Naive thymus-derived CD8-positive, alpha-beta T cell (primary cell): ENCODE data around the gene PHC3. TPM values are rescaled to one million over a fixed set of nuclear protein-coding genes. Genes with fewer than 3 reads are reported as not detected.

Source experiments
- ATAC-seq, 2 donors: fragments of 150-1000 bp; cut with Tn5 transposase in 1 of 2; sonication (Bioruptor Pico), chemical (Tn5 transposase) in 1 of 2; 1 replicate in 1 of 2; 2 replicates in 1 of 2; pipeline ENCODE4 v1.10.0; 2021; ENCODE audit warnings: mild to moderate bottlenecking in 2 of 2, moderate library complexity in 2 of 2
- POLR2A ChIA-PET: fragments of 350-600 bp; sonication (Branson Sonifier 250); formaldehyde crosslinking; loops from one replicate; lab custom pipeline; 2021; ENCODE audit warnings: antibody characterized with exemption; lab: Charles Lee
- DNase-seq, 10 donors: peaks; one replicate each; pipeline versions ENCODE4 v3.0.0 to v3.0.0-alpha.2; 2020 to 2022
- H3K27ac Mint-ChIP-seq, 10 donors: one replicate each; pipeline ENCODE4 v1.8.0; 2020 to 2022; ENCODE audit warnings: mild to moderate bottlenecking in 10 of 10, mixed read lengths in 10 of 10, moderate library complexity in 4 of 10, inconsistent platforms in 1 of 10
- H3K27me3 Mint-ChIP-seq, 5 donors: one replicate each; pipeline ENCODE4 v1.8.0; 2021 to 2022; ENCODE audit warnings: mixed read lengths in 5 of 5
- H3K36me3 Mint-ChIP-seq, 3 donors: one replicate each; pipeline ENCODE4 v1.8.0; 2020 to 2022; ENCODE audit warnings: mixed read lengths in 3 of 3, mild to moderate bottlenecking in 2 of 3, inconsistent platforms in 1 of 3
- H3K4me1 Mint-ChIP-seq, 4 donors: one replicate each; pipeline ENCODE4 v1.8.0; 2021 to 2022; ENCODE audit warnings: mixed read lengths in 4 of 4
- H3K4me3 Mint-ChIP-seq, 10 donors: one replicate each; pipeline ENCODE4 v1.8.0; 2020 to 2022; ENCODE audit warnings: mild to moderate bottlenecking in 10 of 10, mixed read lengths in 10 of 10, moderate library complexity in 6 of 10, inconsistent platforms in 1 of 10
- H3K9me3 Mint-ChIP-seq, 9 donors: one replicate each; pipeline ENCODE4 v1.8.0; 2020 to 2022; ENCODE audit warnings: mixed read lengths in 9 of 9, mild to moderate bottlenecking in 3 of 9, inconsistent platforms in 1 of 9, moderate library complexity in 1 of 9
- polyA plus RNA-seq, 3 donors: library from polyadenylated mRNA; unstranded; fragments of 300-500 nt; fragmentation: Illumina TruSeq; gene quantifications; one replicate each; pipeline ENCODE4 v1.2.3, GENCODE V29; 2021
- total RNA-seq, 8 experiments: library from RNA in 2 of 8; stranded (reverse) in 2 of 8; gene quantifications; one replicate each; pipeline ENCODE4 v1.2.3 and lab custom pipeline; 2021 to 2026

Gene PHC3
- total and polyA plus RNA-seq, 5 experiments from 2014 or later: 34.5 to 187 (median 54.8) TPM

DNA sequence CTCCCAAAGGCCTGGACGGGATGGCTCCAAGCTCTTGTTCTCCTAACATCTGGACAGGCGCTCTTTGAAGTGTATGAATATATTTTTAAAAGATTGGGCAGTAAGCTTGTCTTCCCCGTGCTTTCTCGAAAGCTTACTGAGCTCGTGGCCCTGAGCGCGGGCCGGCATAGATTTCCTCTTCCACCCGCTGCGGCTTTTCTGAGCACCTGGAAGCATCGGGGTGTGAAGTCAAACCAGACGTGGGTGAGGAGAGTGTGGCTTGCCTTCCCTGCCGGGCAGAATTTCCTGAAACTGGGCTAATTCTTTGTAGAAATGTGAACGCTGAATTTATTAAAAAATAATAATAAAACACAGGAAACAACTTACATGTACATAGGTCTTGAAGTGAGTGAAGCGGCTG, 117.8 kb downstream of the PHC3 start:
- no peaks in the 10 kb centered on the region for H3K4me1 Mint-ChIP-seq
- POLR2A ChIA-PET: no interaction called here
- no peak for ATAC-seq
- H3K9me3 Mint-ChIP-seq: no peaks in the 10 kb centered on the region
- H3K4me3 Mint-ChIP-seq: no peak overlapping the region
- H3K27me3 Mint-ChIP-seq: no peaks in the 10 kb centered on the region
- DNase-seq: no peak
- peaks cover 0 to 13% (median 11%) of the 10 kb centered on the region in 3 donors for H3K36me3 Mint-ChIP-seq
- H3K27ac Mint-ChIP-seq: no peak overlapping the region

DNA sequence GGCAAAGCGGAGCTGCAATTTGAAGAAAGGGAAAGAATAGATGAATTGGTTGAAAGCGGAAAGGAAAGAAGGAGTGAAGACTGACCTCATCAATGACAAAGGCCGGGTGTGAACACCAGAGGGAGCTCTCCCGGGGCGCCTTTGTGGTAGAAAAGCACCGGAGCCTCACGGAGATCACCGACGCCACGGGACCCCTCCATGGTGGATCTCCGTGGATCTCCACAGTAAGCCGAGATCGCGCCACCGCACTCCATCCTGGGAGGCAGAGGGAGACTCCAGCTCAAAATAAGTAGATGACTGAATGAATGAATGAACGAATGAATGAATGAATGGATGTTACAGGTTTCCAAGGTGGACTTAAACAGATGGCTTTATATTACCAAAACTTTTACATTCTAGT, 118.8 kb downstream of the PHC3 start:
- Mint-ChIP-seq H3K27me3 (no peaks in the 10 kb centered on the region), H3K4me3 (no peak overlapping the region), H3K36me3 (peaks cover 0 to 11% (median 8%) of the 10 kb centered on the region in 3 donors), H3K4me1 (peaks cover 3 to 8% (median 7%) of the 10 kb centered on the region in 4 donors), H3K9me3 (no peaks in the 10 kb centered on the region), H3K27ac (no peak overlapping the region)
- no peak for DNase-seq
- POLR2A ChIA-PET: no interaction called here
- ATAC-seq: no peak

DNA sequence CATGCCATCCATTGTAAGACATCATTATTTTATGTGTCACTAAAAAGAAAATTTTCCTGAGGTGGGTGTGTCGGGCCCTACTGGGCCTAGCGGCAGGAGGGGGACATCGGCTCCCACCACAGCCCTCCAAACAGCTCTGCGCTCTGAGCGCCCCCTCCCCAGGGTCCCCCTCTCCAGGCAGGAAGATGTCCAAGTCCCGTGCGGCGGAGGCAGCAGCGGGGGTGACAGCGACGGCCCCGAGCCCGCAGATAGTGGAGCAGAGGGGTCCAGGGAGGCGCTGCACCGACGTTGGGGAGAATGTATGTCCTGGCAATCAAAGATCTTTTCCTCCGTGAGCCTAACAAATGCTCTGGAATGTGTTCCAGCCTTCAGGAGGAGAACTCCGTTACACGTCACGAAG, 119.5 kb downstream of the PHC3 start:
- no peak overlapping the region for H3K4me3 Mint-ChIP-seq
- POLR2A ChIA-PET: no interaction called here
- peaks cover 0 to 11% (median 8%) of the 10 kb centered on the region in 3 donors for H3K36me3 Mint-ChIP-seq
- DNase-seq: no peak
- H3K27me3 Mint-ChIP-seq: no peaks in the 10 kb centered on the region
- peaks cover 6 to 15% (median 13%) of the 10 kb centered on the region in 4 donors for H3K4me1 Mint-ChIP-seq
- no peak for ATAC-seq
- peak overlapping the region in 1 of 10 donors; percentile 34 for H3K27ac Mint-ChIP-seq
- H3K9me3 Mint-ChIP-seq: no peaks in the 10 kb centered on the region

DNA sequence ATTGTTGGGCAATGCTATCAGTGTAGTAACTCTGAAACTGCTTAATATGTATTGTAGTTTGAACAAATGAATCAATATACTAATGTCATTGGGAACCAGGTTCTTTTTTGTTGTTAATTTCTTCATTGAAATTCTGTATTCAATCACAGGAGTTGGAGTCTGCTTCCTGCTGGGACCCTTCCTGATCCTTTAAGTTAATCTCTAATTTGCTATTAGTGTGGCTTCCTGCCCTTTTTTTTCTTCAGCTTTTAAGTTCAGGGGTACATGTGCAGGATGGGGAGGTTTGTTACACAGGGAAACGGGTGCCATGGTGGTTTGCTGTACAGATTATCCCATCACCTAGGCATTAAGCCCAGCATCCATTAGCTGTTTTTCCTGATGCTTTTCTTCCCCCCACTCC, 122.1 kb downstream of the PHC3 start:
- no peaks in the 10 kb centered on the region for H3K9me3 Mint-ChIP-seq
- POLR2A ChIA-PET: no interaction called here
- no peak for ATAC-seq
- no peak for DNase-seq
- H3K36me3 Mint-ChIP-seq: peaks cover 0 to 11% (median 6%) of the 10 kb centered on the region in 3 donors
- peaks cover 6 to 21% (median 15%) of the 10 kb centered on the region in 4 donors for H3K4me1 Mint-ChIP-seq
- no peak overlapping the region for H3K4me3 Mint-ChIP-seq
- no peak overlapping the region for H3K27ac Mint-ChIP-seq
- H3K27me3 Mint-ChIP-seq: no peaks in the 10 kb centered on the region

DNA sequence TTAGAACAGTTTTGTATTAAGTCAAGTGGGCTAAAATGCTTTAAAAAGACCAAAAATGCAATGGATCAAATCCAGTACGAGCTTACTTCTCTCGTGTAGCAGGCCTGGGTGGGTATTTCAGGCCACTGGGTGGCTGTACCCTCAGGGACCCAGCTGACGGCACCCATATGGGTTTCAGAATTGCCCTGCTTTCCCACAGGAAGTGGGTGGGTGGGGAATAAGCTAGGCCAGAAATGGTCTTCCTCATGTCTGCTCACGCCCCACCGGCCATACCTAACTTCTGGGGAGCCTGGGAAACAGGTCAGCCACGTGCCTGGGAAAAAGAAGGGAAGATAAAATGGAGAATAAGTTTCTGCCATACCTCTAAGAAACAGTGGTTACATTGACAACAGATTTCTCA, 123.4 kb downstream of the PHC3 start:
- Mint-ChIP-seq H3K9me3 (no peaks in the 10 kb centered on the region), H3K36me3 (peaks cover 0 to 7% (median 2%) of the 10 kb centered on the region in 3 donors), H3K4me3 (no peak overlapping the region), H3K27ac (no peak overlapping the region), H3K4me1 (peaks cover 6 to 21% (median 15%) of the 10 kb centered on the region in 4 donors), H3K27me3 (no peaks in the 10 kb centered on the region)
- DNase-seq: no peak
- POLR2A ChIA-PET: interaction anchor here (1.3 kb wide), 1 partner anchor 291 kb away, joined by 3 read pairs; no protein-coding TSS in a partner anchor
- ATAC-seq: no peak

DNA sequence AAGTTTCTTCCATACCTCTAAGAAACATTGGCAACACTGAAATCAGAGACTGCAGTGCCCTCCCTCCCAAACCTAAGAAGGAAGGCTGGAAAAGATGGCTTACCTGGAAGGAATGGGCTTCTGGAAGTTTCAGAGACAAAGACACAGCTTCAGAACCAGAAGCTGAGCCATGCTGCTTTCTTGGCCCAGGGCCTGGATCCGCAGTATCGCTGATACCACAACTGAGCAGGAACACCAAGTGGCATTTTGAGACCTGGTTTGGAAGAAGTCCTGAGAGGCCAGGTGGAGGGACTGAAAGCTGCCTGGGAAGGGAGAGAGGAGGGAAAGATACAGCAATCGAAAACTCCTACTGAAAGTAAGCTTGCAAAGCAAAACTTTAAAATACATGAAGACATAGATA, 124.0 kb downstream of the PHC3 start:
- Mint-ChIP-seq H3K4me3 (no peak overlapping the region), H3K9me3 (no peaks in the 10 kb centered on the region), H3K4me1 (peaks cover 7 to 21% (median 15%) of the 10 kb centered on the region in 4 donors), H3K36me3 (peaks cover 0 to 3% (median 2%) of the 10 kb centered on the region in 3 donors), H3K27me3 (no peaks in the 10 kb centered on the region), H3K27ac (peak overlapping the region in 2 of 10 donors; percentile 38 to 60)
- no peak for ATAC-seq
- POLR2A ChIA-PET: interaction anchor here (1.3 kb wide), 1 partner anchor 290 kb away, joined by 3 read pairs; no protein-coding TSS in a partner anchor
- DNase-seq: no peak

DNA sequence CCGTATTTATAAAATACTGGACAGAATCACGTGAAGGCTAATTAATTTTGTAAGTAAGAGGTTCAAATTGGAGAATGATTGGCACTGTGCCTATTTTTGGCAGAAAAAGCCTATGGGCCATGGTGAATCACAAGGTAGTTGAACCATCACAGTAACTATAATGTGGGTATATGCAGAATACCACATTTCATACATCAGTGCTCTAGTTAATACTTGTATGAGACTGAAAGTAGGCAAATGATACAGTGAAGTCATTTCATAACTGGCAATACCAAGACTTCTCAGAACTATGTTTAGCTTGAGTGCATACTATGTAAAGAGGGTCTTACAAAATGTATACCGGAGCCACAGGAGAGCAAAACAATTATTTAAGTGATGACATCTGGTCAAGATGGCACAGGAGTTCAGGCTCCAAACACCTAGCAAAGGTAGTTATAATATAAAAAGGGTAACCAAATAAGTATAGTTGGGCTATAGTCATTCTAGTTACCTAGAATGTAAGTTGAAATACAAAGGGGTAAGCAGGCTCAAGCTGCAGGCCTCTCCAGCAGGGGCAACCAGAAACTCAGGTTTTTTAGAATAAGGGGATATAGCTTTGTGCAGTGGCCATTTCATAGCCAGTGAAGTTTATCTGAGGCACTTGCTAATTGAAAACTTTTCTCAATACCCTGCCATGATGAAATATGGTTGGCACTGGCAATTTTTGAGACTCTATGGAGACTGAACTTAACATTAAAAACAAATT, 124.7 kb downstream of the PHC3 start:
- H3K9me3 Mint-ChIP-seq: no peaks in the 10 kb centered on the region
- POLR2A ChIA-PET: interaction anchor here (0.5 to 1.3 kb wide), 2 partner anchors 112 to 290 kb away, joined by 3 to 6 read pairs; no protein-coding TSS in a partner anchor
- peaks cover 7 to 21% (median 15%) of the 10 kb centered on the region in 4 donors for H3K4me1 Mint-ChIP-seq
- peak overlapping the region in 2 of 10 donors; percentile 30 to 63 for H3K27ac Mint-ChIP-seq
- H3K27me3 Mint-ChIP-seq: no peaks in the 10 kb centered on the region
- H3K4me3 Mint-ChIP-seq: no peak overlapping the region
- ATAC-seq (no peak), DNase-seq (no peak)
- H3K36me3 Mint-ChIP-seq: peaks cover 0 to 2% (median 0%) of the 10 kb centered on the region in 3 donors

DNA sequence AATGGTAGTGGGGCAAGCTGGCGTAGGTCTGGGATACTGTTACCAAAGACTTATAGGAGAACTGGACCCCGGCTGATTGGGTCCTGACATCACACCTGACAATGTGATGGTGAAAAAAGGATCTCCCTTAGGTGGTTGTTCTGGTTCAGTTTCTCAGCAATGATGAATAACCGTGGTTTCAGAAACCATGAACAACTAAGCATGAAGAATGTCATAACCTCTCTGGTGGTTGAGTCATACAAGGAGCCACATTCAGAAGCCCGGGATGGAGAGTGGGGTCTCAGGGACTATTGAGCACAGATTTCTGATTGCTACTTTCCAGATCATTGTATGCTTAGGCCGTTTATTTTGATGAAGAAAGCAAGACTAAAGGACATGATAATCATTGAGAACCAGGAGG, 126.3 kb downstream of the PHC3 start:
- H3K27me3 Mint-ChIP-seq: no peaks in the 10 kb centered on the region
- H3K4me1 Mint-ChIP-seq: peaks cover 7 to 21% (median 17%) of the 10 kb centered on the region in 4 donors
- H3K4me3 Mint-ChIP-seq: no peak overlapping the region
- H3K9me3 Mint-ChIP-seq: no peaks in the 10 kb centered on the region
- DNase-seq: no peak
- peak overlapping the region in 1 of 10 donors; percentile 47 for H3K27ac Mint-ChIP-seq
- H3K36me3 Mint-ChIP-seq: peaks cover 0 to 2% (median 0%) of the 10 kb centered on the region in 3 donors
- POLR2A ChIA-PET: no interaction called here
- no peak for ATAC-seq

DNA sequence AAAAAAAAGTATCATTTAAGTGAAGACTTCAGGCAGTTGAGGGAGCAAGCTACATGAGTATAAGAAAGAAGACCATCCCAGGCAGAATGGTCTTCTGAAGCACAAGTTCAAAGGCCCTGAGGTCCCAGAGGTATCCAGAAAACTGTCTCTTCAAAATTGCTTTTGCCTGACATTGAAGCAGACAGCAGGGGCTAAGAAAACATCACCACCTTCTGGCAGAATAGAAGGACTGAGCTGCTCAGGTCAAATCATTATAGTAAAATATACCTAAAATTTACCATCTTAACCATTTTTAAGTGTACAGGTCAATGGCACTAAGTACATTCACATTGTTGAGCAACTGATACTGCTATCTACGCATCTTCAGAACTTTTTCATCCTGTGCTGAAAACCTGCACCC, 127.3 kb downstream of the PHC3 start:
- Mint-ChIP-seq H3K9me3 (no peaks in the 10 kb centered on the region), H3K4me1 (peaks cover 7 to 21% (median 17%) of the 10 kb centered on the region in 4 donors), H3K27ac (no peak overlapping the region), H3K36me3 (peaks cover 0 to 1% (median 0%) of the 10 kb centered on the region in 3 donors), H3K27me3 (no peaks in the 10 kb centered on the region), H3K4me3 (no peak overlapping the region)
- DNase-seq (peak in 2 of 10 donors; percentile 22 to 25), ATAC-seq (peak; percentile 49)
- POLR2A ChIA-PET: no interaction called here

DNA sequence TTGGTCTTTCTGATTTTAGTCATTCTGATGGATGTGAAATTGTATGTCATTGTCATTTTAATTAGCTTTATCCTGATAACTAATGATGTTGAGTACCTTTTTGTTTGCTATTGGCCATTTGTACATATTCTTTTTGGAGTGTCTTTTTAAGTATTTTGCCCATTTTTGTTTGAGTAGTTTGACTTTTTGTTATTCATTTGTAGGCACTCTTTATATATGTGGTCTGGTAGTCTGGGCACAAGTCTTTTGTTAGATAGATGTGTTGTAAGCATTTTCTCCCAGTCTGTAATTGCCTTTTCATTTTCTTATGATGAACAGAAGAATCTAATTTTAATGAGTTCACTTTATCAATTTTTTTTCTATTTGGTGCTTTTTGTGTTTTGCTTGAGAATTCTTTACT, 129.1 kb downstream of the PHC3 start:
- POLR2A ChIA-PET: interaction anchor here (1.5 kb wide), 1 partner anchor 12 kb away, joined by 4 read pairs; no protein-coding TSS in a partner anchor
- DNase-seq: no peak
- H3K27me3 Mint-ChIP-seq: no peaks in the 10 kb centered on the region

DNA sequence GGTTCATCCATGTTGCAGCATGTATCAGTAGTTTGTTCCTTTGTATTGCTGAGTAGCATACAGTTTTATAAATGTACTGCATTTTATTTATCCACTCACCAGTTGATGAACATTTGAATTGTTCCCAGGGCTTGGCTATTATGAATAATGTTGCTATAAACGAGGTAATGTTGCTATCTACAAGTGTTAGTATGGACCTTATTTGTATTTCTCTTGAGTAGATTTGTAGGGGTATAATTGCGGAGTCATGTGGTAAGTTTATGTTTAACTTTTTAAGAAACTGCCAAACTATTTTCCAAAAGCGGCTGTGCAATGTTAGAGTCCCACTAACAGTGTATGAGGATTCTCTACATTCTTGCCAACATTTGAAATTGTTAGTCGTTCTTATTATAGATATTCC, 130.8 kb downstream of the PHC3 start:
- no peaks in the 10 kb centered on the region for H3K9me3 Mint-ChIP-seq
- H3K27me3 Mint-ChIP-seq: no peaks in the 10 kb centered on the region
- ATAC-seq: no peak
- peaks cover 0 to 2% (median 0%) of the 10 kb centered on the region in 3 donors for H3K36me3 Mint-ChIP-seq
- H3K4me1 Mint-ChIP-seq: peaks cover 6 to 10% (median 8%) of the 10 kb centered on the region in 4 donors
- no peak overlapping the region for H3K4me3 Mint-ChIP-seq
- DNase-seq: no peak
- POLR2A ChIA-PET: no interaction called here
- no peak overlapping the region for H3K27ac Mint-ChIP-seq

More for the DNA sequence above, 129.1 kb downstream of the PHC3 start:
- ATAC-seq: no peak
- H3K36me3 Mint-ChIP-seq: peaks cover 0 to 2% (median 0%) of the 10 kb centered on the region in 3 donors
- H3K4me3 Mint-ChIP-seq: no peak overlapping the region
- H3K9me3 Mint-ChIP-seq: no peaks in the 10 kb centered on the region
- peak overlapping the region in 1 of 10 donors; percentile 19 for H3K27ac Mint-ChIP-seq
- H3K4me1 Mint-ChIP-seq: peaks cover 1 to 10% (median 5%) of the 10 kb centered on the region in 4 donors

DNA sequence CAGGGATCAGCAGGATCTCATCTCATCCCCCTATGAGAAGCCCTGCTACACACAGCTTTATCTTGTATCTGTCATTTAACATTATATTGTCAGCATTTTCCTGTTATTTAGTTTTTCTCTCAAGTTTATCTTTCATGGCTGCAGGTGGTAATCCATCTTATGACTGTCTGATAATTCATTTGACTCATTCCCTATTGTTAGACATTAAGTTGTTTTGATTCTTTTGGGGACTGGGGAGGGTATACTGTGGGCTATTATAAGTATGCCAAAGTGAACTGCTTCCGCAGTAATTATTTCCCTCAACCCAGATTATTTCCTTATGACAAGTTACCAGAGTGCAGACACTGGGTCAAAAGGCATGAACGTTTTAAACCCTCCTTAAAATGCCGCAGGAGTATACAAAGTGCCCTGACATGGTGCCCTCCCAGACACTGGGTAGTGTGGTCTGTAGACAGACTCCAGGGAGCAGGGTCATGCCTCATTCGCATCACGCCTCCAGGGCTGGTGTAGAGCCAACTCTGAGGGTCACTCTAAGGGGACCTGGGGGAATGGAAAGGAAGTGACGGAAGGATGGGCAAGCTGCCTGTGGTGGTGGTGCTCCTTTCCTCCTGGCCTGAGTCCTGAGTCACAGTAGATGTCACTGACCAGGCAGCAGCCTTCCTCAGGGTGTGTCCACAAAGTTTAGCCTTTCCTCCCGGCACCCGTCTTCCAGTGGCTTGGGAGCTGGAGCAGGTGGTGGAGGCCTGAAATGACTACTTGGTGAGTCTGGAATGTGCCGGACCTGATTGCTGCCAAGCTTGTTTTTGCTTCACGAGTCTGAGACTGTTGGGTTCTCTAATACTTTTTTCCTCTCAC, 132.2 kb downstream of the PHC3 start:
- peaks cover 0 to 2% (median 0%) of the 10 kb centered on the region in 3 donors for H3K36me3 Mint-ChIP-seq
- POLR2A ChIA-PET: no interaction called here
- ATAC-seq: no peak
- no peak overlapping the region for H3K27ac Mint-ChIP-seq
- no peaks in the 10 kb centered on the region for H3K9me3 Mint-ChIP-seq
- DNase-seq: no peak
- peaks cover 12 to 20% (median 18%) of the 10 kb centered on the region in 4 donors for H3K4me1 Mint-ChIP-seq
- no peak overlapping the region for H3K4me3 Mint-ChIP-seq
- H3K27me3 Mint-ChIP-seq: no peaks in the 10 kb centered on the region

DNA sequence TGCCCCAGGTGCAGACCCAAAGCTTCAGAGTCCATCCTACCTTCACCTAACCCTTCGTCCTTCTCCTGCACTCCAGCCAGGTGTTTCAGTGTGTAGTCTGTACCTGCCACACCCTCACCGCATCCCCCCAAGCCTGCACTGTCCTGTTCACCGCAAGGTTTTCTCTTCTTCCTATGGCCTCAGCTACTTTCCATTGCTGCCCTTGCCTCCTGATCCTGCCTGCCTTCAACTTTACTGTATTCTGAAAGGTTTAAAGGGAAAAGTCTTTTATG, 134.5 kb downstream of the PHC3 start:
- H3K4me3 Mint-ChIP-seq: no peak overlapping the region
- H3K27me3 Mint-ChIP-seq: no peaks in the 10 kb centered on the region
- H3K9me3 Mint-ChIP-seq: no peaks in the 10 kb centered on the region
- no peak for ATAC-seq
- peaks cover 11 to 26% (median 23%) of the 10 kb centered on the region in 4 donors for H3K4me1 Mint-ChIP-seq
- no peak for DNase-seq
- POLR2A ChIA-PET: interaction anchor here (1.0 kb wide), 1 partner anchor 16 kb away, joined by 5 read pairs; no protein-coding TSS in a partner anchor
- H3K36me3 Mint-ChIP-seq: peaks cover 0 to 5% (median 3%) of the 10 kb centered on the region in 3 donors
- H3K27ac Mint-ChIP-seq: no peak overlapping the region
